Mesodermal cell (in vitro differentiated cells): Measurements from ENCODE around the gene DNAAF1.

Source experiments
- H3K27ac ChIP-seq: 2 replicates; pipeline ENCODE4 v1.7.0; 2013; ENCODE audit warnings: mild to moderate bottlenecking, low read depth, low read length, moderate library complexity; ENCODE audit not compliant: severe bottlenecking
- H3K36me3 ChIP-seq: 2 replicates; pipeline ENCODE4 v1.7.1; 2013; ENCODE audit warnings: mild to moderate bottlenecking, low read length, moderate library complexity; ENCODE audit not compliant: control insufficient read depth, insufficient read depth
- H3K4me1 ChIP-seq: one replicate; pipeline ENCODE4 v1.7.1; 2013; ENCODE audit warnings: mild to moderate bottlenecking, low read length; ENCODE audit not compliant: insufficient read depth, control insufficient read depth, poor library complexity, severe bottlenecking
- H3K4me3 ChIP-seq: 2 replicates; pipeline ENCODE4 v1.7.0; 2013; ENCODE audit warnings: low read length, control low read depth, mild to moderate bottlenecking; ENCODE audit not compliant: insufficient read depth, poor library complexity, severe bottlenecking; ENCODE audit errors: extremely low read depth
- H3K9me3 ChIP-seq: 2 replicates; pipeline ENCODE4 v1.7.1; 2013; ENCODE audit warnings: mild to moderate bottlenecking, low read length, moderate library complexity; ENCODE audit not compliant: control insufficient read depth
- WGBS, 2 experiments: methylation state at CpG; one replicate each; pipeline ENCODE4 v1.1.5; 2013; ENCODE audit warnings: missing lambda C conversion rate in 2 of 2; ENCODE audit not compliant: insufficient coverage in 2 of 2; 5-methylcytosine and 5-hydroxymethylcytosine counted together

DNAAF1 gene

DNA sequence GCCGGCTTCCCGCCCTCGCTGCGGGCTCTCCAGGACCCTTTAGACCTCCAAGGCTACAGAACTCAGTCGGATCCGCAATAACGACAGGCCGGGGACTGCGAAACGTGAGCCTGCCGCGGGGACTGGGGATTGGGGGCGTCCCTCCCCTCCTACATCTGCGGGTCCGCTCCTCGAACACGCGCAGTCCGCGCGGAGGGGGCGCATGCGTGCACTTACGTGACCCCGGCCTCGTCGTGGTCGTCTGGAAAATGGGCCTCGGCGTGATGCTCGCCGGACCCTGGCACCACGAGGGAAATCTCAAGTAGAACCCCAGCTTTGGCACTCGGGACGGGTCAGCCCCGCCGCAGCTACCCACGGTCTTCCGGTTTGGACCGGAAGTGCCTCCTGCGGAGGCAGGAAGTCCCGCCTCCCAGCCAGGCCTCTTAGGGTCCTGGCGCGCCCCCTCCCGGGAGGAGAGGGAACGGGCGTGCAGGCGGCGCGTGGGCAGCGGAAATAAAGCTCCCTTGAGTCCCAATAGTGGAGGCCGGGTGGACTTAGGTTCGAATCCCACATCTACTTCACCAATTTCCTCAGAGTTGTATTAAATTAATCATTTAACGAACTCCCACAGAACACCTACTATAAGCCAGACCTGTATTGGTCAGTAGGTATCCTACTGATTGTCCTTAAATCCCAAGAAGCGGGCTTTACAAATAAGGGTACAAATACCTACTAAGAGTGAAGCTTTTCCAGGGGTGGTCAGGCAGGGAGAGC is 41.8 kb downstream of the DNAAF1 start, which contains the start of gene TAF1C:
Gene TAF1C, minus strand, starts transcription at position 373 of the 753 bp plus-strand sequence. CDS start 2,069 bp downstream, outside the sequence.
- Histone ChIP-seq H3K36me3 (peaks cover 31% of the 10 kb centered on the region), H3K4me3 (peak within 1 kb of the TSS; percentile 82), H3K4me1 (peaks cover 8% of the 10 kb centered on the region), H3K9me3 (no peaks in the 10 kb centered on the region), H3K27ac (no peak within 1 kb of the TSS)
- WGBS, 2 experiments, result 3% methylated on average over 42 to 49 of the region's 55 CpGs

DNA sequence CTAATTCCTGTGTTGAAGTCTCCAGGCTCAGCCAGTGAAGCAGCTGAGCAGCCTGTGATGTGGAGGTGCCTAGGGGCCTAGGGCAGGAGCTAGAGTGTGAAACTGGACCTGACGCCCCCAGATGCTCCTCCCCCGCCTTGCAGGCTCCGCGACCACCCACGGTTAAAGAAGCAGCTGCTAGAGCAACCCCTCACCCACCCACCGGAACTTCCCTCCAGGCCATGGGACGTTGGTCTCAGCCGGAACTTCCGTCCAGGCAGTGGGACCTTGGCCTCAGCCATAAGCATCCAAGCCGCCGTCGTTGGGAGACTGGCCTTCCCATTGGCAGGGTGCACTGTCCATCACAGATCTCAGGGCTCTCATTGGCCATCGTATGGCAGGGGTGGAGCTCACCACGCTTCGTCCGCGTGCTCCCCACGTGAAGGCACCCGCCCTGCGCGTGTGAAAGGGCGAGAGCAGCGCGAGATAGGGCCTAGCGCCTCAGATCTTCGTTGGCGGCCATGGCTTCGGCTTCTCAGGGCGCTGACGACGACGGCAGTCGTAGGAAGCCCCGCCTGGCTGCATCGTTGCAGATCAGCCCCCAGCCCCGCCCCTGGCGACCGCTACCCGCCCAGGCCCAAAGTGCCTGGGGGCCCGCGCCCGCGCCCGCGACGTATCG is 45.8 kb downstream of the DNAAF1 start, which contains the start of gene ADAD2:
Gene ADAD2, plus strand, starts transcription at position 427 of the 658 bp plus-strand sequence. Its CDS starts 74 bp downstream, at position 501.
- Histone ChIP-seq H3K9me3 (no peaks in the 10 kb centered on the region), H3K36me3 (no peaks in the 10 kb centered on the region), H3K27ac (no peak within 1 kb of the TSS), H3K4me3 (no peak within 1 kb of the TSS), H3K4me1 (peaks cover 1% of the 10 kb centered on the region)
- WGBS, 2 experiments, result 91 to 93% methylated on average over 41 to 47 of the region's 47 CpGs

DNA sequence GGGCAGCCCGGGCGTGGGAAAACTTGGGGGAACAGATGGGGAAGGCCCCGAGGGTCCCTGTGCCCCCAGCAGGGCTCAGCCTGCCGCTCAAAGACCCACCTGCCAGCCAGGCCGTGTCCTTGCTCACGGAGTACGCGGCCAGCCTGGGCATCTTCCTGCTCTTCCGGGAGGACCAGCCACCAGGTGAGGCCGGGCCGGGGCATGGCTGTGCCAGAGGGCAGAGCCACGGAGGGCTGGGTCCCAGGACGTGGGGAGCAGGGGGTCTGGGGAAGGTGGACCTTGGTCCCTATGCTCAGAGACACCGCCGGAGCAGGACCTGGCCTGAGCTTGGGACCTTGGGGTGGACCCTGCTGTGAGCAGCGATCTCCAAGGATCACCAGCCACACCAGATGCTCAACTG is 46.4 kb downstream of the DNAAF1 start:
- Histone ChIP-seq H3K36me3 (no peaks in the 10 kb centered on the region), H3K27ac (no peak overlapping the region), H3K9me3 (no peaks in the 10 kb centered on the region), H3K4me1 (no peaks in the 10 kb centered on the region), H3K4me3 (no peak overlapping the region)
- WGBS, 2 experiments, result 92 to 99% methylated on average over 8 to 11 of the region's 16 CpGs

DNA sequence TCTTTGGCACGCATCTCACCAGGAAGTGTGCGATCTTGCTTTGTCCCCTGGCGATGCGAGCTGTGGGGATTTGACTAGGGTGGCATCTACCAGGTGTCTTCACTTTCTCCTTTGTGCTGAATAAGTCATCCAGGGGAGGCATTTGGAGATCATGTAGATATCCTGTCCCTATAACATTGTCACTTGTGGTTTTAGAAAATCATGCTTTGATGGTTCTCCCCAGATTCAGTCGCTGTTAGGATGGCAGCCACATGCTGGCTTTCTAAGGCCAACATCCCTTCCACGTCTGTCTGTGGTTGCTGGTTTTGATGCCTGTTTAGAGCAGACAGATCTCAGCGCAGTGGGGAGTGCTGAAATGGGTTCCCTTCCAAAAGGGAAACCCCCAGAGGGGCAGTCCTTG is 48.4 kb downstream of the DNAAF1 start:
- H3K4me3 ChIP-seq, result no peak overlapping the region
- 85 to 95% methylated on average over 7 of the region's 7 CpGs for WGBS, 2 experiments
- H3K27ac ChIP-seq, result no peak overlapping the region
- H3K36me3 ChIP-seq, result no peaks in the 10 kb centered on the region
- no peaks in the 10 kb centered on the region for H3K4me1 ChIP-seq
- H3K9me3 ChIP-seq, result no peaks in the 10 kb centered on the region

DNA sequence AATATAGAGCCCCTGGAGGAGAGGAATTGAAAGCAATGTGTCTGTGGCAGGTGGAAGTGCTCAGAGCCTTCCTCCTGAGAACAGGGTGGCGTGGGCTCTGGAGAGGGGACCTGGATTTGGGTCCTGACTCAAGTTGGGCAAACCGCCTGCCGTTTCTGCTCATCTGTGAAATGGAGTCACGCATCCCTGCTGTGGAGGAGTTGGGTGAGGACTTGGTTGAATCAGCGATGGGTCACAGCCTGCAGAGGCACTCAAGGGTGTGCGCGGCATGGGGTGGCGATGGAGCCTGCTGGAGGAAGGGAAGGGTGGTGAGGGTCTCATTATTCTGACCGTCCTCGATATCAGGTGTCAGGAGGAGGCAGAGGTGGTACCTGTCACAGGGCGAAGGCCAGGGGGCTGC is 48.9 kb downstream of the DNAAF1 start:
- Histone ChIP-seq H3K9me3 (no peaks in the 10 kb centered on the region), H3K36me3 (no peaks in the 10 kb centered on the region), H3K27ac (no peak overlapping the region), H3K4me1 (no peaks in the 10 kb centered on the region), H3K4me3 (no peak overlapping the region)
- WGBS, 2 experiments, result 90 to 94% methylated on average over 10 to 11 of the region's 11 CpGs

DNA sequence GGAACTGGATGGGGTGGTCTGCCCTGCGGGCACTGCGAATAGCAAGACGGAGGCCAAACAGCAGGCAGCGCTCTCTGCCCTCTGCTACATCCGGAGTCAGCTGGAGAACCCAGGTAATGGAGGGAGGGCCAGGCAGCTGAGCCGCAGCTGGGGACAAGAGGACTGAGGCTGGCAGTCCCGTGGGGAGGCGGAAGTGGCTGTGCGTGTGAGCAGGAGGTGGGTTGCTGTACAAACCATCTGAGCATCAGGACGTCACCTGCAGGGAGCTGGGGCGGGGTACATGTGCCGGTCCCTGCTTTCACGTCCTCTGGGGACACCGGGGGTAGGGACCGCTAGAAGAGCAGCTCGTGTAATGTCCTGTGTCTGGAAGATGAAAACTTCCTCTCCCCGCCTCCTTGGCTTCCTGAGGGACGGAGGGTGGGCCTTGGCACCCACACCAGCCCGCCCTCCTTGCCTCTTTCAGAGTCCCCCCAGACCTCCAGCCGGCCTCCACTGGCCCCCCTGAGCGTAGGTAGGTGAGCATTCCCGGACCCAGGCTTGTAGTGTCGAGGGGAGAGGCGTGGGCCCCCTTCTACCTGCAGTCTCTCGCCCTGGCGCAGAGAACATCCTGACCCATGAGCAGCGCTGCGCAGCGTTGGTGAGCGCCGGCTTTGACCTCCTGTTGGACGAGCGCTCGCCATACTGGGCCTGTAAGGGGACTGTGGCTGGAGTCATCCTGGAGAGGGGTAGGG is 49.5 kb downstream of the DNAAF1 start:
- WGBS, 2 experiments, result 85 to 87% methylated on average over 31 to 33 of the region's 34 CpGs
- H3K4me1 ChIP-seq, result no peaks in the 10 kb centered on the region
- H3K27ac ChIP-seq, result no peak overlapping the region
- H3K9me3 ChIP-seq, result no peaks in the 10 kb centered on the region
- H3K4me3 ChIP-seq, result no peak overlapping the region
- no peaks in the 10 kb centered on the region for H3K36me3 ChIP-seq

DNA sequence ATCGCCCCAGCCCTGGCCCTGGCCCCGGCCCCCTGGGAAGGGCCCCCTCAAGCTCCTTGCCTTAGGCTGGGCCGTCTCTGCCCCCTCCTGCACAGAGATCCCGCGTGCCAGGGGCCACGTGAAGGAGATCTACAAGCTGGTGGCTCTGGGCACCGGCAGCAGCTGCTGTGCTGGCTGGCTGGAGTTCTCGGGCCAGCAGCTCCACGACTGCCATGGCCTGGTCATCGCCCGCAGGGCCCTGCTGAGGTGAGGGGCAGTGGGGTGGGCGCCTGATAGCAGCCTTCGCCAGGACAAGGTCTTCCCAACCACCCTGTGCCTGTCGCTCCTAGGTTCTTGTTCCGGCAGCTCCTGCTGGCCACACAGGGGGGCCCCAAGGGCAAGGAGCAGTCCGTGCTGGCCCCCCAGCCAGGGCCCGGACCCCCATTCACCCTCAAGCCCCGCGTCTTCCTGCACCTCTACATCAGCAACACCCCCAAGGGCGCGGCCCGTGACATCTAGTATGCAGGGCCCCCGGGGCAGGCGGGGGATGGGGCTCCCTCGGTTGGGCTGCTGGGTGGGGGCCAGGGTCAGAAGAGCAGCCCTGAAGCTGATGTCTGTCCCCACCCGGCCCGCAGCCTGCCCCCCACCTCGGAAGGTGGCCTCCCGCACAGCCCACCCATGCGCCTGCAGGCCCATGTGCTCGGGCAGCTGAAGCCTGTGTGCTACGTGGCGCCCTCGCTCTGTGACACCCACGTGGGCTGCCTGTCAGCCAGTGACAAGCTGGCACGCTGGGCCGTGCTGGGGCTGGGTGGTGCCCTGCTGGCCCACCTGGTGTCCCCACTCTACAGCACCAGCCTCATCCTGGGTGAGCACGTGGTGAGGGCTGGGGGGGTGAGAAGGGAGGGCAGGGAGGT is 50.3 kb downstream of the DNAAF1 start:
- WGBS, 2 experiments, result 89% methylated on average over 30 of the region's 38 CpGs
- Histone ChIP-seq H3K36me3 (no peaks in the 10 kb centered on the region), H3K9me3 (no peaks in the 10 kb centered on the region), H3K4me1 (no peaks in the 10 kb centered on the region), H3K4me3 (no peak overlapping the region), H3K27ac (no peak overlapping the region)

DNA sequence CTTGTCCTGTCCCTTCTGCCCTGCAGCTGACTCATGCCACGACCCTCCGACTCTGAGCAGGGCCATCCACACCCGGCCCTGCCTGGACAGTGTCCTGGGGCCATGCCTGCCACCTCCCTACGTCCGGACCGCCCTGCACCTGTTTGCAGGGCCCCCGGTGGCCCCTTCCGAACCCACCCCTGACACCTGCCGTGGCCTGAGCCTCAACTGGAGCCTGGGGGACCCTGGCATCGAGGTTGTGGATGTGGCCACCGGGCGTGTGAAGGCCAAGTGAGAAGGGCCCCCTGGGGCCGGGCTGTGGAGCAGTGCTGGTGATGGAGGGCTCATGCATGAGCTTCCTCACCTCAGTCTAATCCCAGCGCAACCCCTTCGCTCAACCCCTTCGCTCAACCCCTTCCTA is 51.0 kb downstream of the DNAAF1 start:
- Histone ChIP-seq H3K4me1 (no peaks in the 10 kb centered on the region), H3K27ac (no peak overlapping the region), H3K4me3 (no peak overlapping the region), H3K36me3 (no peaks in the 10 kb centered on the region), H3K9me3 (no peaks in the 10 kb centered on the region)
- 90 to 96% methylated on average over 9 to 13 of the region's 16 CpGs for WGBS, 2 experiments

DNA sequence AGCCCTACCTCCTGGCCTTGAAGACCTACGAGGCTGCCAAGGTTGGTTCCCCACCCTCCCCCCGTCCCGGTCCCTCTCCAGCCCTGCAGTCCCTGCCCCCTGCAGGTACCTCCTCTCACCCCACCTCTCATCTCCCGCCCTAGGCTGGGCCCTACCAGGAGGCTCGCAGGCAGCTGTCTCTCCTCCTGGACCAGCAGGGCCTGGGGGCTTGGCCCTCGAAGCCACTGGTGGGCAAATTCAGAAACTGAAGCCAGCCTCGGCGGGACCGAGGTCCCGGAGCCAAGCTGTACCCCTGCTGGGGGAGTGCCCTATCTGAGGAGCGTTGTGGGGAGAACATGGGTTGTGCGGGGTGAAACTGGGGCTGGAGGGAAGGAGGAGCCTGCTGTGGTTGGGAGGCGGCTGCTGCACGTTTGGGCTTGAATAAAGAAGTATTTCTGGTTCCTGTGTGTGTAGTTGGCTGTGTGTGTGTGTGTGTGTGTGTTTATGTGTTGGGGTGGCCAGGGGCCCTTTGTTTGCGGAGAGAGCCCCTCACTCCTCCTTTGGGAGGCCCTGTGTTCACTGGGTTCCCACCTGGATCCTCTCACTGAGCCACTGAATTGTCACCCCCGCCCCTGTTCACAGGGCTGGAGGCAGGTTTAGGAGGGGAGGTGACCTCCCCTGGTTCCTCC is 51.8 kb downstream of the DNAAF1 start:
- WGBS, 2 experiments, result 76 to 82% methylated on average over 11 to 14 of the region's 16 CpGs
- H3K4me1 ChIP-seq, result no peaks in the 10 kb centered on the region

More for the DNA sequence above, 51.8 kb downstream of the DNAAF1 start:
- Histone ChIP-seq H3K9me3 (no peaks in the 10 kb centered on the region), H3K27ac (no peak overlapping the region), H3K36me3 (no peaks in the 10 kb centered on the region), H3K4me3 (no peak overlapping the region)
